ENCODE data around the gene BRMS1. TPM values are rescaled to one million over a fixed set of nuclear protein-coding genes. Genes with fewer than 3 reads are reported as not detected.

BRMS1 gene
- total RNA-seq, 2 experiments from 2014 or later, result 53.2 to 57.1 TPM

- peaks cover 26% of the 10 kb centered on the region for H3K27me3 Mint-ChIP-seq (ENCODE audit: low read depth)
- CTCF ChIA-PET, result interaction anchor here (1.8 to 8.7 kb wide), 2 partner anchors 16 to 94 kb away, joined by 4 to 59 read pairs; no protein-coding TSS in a partner anchor
- H3K9me3 Mint-ChIP-seq (ENCODE audit: insufficient read depth), result no peaks in the 10 kb centered on the region
- ATAC-seq, result no peak
- no peak overlapping the region for H3K27ac Mint-ChIP-seq
- H3K4me1 Mint-ChIP-seq (ENCODE audit: low read depth), result peaks cover 13% of the 10 kb centered on the region
- POLR2A ChIA-PET, result no interaction called here
- DNase-seq, result no peak
- H3K36me3 Mint-ChIP-seq (ENCODE audit: low read depth), result peaks cover 2% of the 10 kb centered on the region
- H3K4me3 Mint-ChIP-seq, result no peak overlapping the region
Measured at GRCh38 chr11:66294626-66295620, 50.0 kb downstream of the BRMS1 start.

GRCh38 chr11:66293777-66294625, 50.9 kb downstream of the BRMS1 start:
- ChIA-PET CTCF (no interaction called here), POLR2A (no interaction called here)
- ATAC-seq (no peak), DNase-seq (no peak)
- Mint-ChIP-seq H3K9me3 (ENCODE audit: insufficient read depth) (no peaks in the 10 kb centered on the region), H3K4me1 (ENCODE audit: low read depth) (peaks cover 21% of the 10 kb centered on the region), H3K27ac (no peak overlapping the region), H3K36me3 (ENCODE audit: low read depth) (peaks cover 2% of the 10 kb centered on the region), H3K4me3 (no peak overlapping the region), H3K27me3 (ENCODE audit: low read depth) (peaks cover 26% of the 10 kb centered on the region)

GRCh38 chr11:66293352-66293751, 51.6 kb downstream of the BRMS1 start:
- CTCF ChIA-PET, result no interaction called here
- POLR2A ChIA-PET, result no interaction called here

GRCh38 chr11:66292543-66293332, 52.2 kb downstream of the BRMS1 start:
- CTCF ChIA-PET, result no interaction called here
- POLR2A ChIA-PET, result no interaction called here
- Mint-ChIP-seq H3K4me3 (peak overlapping the region; percentile 19), H3K27me3 (ENCODE audit: low read depth) (peaks cover 26% of the 10 kb centered on the region), H3K9me3 (ENCODE audit: insufficient read depth) (no peaks in the 10 kb centered on the region), H3K4me1 (ENCODE audit: low read depth) (peaks cover 29% of the 10 kb centered on the region), H3K27ac (no peak overlapping the region), H3K36me3 (ENCODE audit: low read depth) (peaks cover 2% of the 10 kb centered on the region)
- ATAC-seq, result no peak
- no peak for DNase-seq

More at GRCh38 chr11:66293352-66293751, 51.6 kb downstream of the BRMS1 start:
- peaks cover 23% of the 10 kb centered on the region for H3K4me1 Mint-ChIP-seq (ENCODE audit: low read depth)
- H3K4me3 Mint-ChIP-seq, result no peak overlapping the region
- H3K36me3 Mint-ChIP-seq (ENCODE audit: low read depth), result peaks cover 2% of the 10 kb centered on the region
- H3K9me3 Mint-ChIP-seq (ENCODE audit: insufficient read depth), result no peaks in the 10 kb centered on the region
- DNase-seq (no peak), ATAC-seq (no peak)
- H3K27me3 Mint-ChIP-seq (ENCODE audit: low read depth), result peaks cover 26% of the 10 kb centered on the region
- H3K27ac Mint-ChIP-seq, result no peak overlapping the region

- no peak for DNase-seq
- ChIA-PET POLR2A (interaction anchor here (1.0 kb wide), 1 partner anchor 24 kb away, joined by 3 read pairs; no protein-coding TSS in a partner anchor), CTCF (interaction anchor here (1.2 to 1.7 kb wide), 4 partner anchors 9 to 37 kb away, joined by 3 to 10 read pairs (median 4); no protein-coding TSS in a partner anchor)
- peaks cover 26% of the 10 kb centered on the region for H3K27me3 Mint-ChIP-seq (ENCODE audit: low read depth)
- H3K4me3 Mint-ChIP-seq, result peak within 1 kb of the TSS; percentile 39
- H3K36me3 Mint-ChIP-seq (ENCODE audit: low read depth), result peaks cover 2% of the 10 kb centered on the region
- no peaks in the 10 kb centered on the region for H3K9me3 Mint-ChIP-seq (ENCODE audit: insufficient read depth)
- H3K27ac Mint-ChIP-seq, result no peak within 1 kb of the TSS
- ATAC-seq, result no peak
- H3K4me1 Mint-ChIP-seq (ENCODE audit: low read depth), result peaks cover 37% of the 10 kb centered on the region
Measured at GRCh38 chr11:66291706-66292542, 53.0 kb downstream of the BRMS1 start, which contains the start of gene TMEM151A. Gene TMEM151A (plus strand): TSS chr11:66291894. CDS start chr11:66292014, 120 bp downstream.

GRCh38 chr11:66291303-66291705, 53.6 kb downstream of the BRMS1 start:
- ATAC-seq (no peak), DNase-seq (no peak)
- POLR2A ChIA-PET, result interaction anchor here (1.0 kb wide), 1 partner anchor 25 kb away, joined by 3 read pairs; no protein-coding TSS in a partner anchor
- Mint-ChIP-seq H3K4me1 (ENCODE audit: low read depth) (peaks cover 42% of the 10 kb centered on the region), H3K9me3 (ENCODE audit: insufficient read depth) (no peaks in the 10 kb centered on the region), H3K27me3 (ENCODE audit: low read depth) (peaks cover 26% of the 10 kb centered on the region), H3K4me3 (peak overlapping the region; percentile 22), H3K27ac (no peak overlapping the region), H3K36me3 (ENCODE audit: low read depth) (peaks cover 4% of the 10 kb centered on the region)
- CTCF ChIA-PET, result interaction anchor here (1.2 to 1.7 kb wide), 4 partner anchors 9 to 37 kb away, joined by 3 to 10 read pairs (median 4); no protein-coding TSS in a partner anchor

- H3K9me3 Mint-ChIP-seq (ENCODE audit: insufficient read depth), result no peaks in the 10 kb centered on the region
- ATAC-seq (no peak), DNase-seq (no peak)
- POLR2A ChIA-PET, result no interaction called here
- H3K36me3 Mint-ChIP-seq (ENCODE audit: low read depth), result peaks cover 4% of the 10 kb centered on the region
- peak overlapping the region; percentile 24 for H3K27ac Mint-ChIP-seq
- CTCF ChIA-PET, result interaction anchor here (1.7 kb wide), 2 partner anchors 21 to 22 kb away, joined by 4 to 10 read pairs; no protein-coding TSS in a partner anchor
- H3K4me3 Mint-ChIP-seq, result peak overlapping the region; percentile 85
- peaks cover 42% of the 10 kb centered on the region for H3K4me1 Mint-ChIP-seq (ENCODE audit: low read depth)
- peaks cover 26% of the 10 kb centered on the region for H3K27me3 Mint-ChIP-seq (ENCODE audit: low read depth)
Measured at GRCh38 chr11:66290330-66290621, 54.6 kb downstream of the BRMS1 start.

GRCh38 chr11:66289548-66290329, 55.2 kb downstream of the BRMS1 start:
- ATAC-seq (peak; percentile 62), DNase-seq (peak; percentile 87)
- Mint-ChIP-seq H3K9me3 (ENCODE audit: insufficient read depth) (no peaks in the 10 kb centered on the region), H3K27ac (peak overlapping the region; percentile 91), H3K4me1 (ENCODE audit: low read depth) (peaks cover 42% of the 10 kb centered on the region), H3K4me3 (peak overlapping the region; percentile 85), H3K27me3 (ENCODE audit: low read depth) (peaks cover 26% of the 10 kb centered on the region), H3K36me3 (ENCODE audit: low read depth) (peaks cover 4% of the 10 kb centered on the region)
- POLR2A ChIA-PET, result interaction anchor here (0.8 to 2.1 kb wide), 9 partner anchors 9 to 237 kb away, joined by 3 to 7 read pairs (median 4); partner anchors contain the start of gene RAB1B
- CTCF ChIA-PET, result interaction anchor here (0.7 to 3.0 kb wide), 27 partner anchors 10 to 578 kb away, joined by 3 to 13 read pairs (median 4); partner anchors contain the start of genes BRMS1, KAT5 and RIN1

- peaks cover 4% of the 10 kb centered on the region for H3K36me3 Mint-ChIP-seq (ENCODE audit: low read depth)
- peaks cover 26% of the 10 kb centered on the region for H3K27me3 Mint-ChIP-seq (ENCODE audit: low read depth)
- ChIA-PET CTCF (interaction anchor here (0.7 to 3.0 kb wide), 28 partner anchors 9 to 577 kb away, joined by 3 to 13 read pairs (median 4); partner anchors contain the start of genes BRMS1, KAT5, RBM4B and RIN1), POLR2A (interaction anchor here (0.8 to 2.1 kb wide), 11 partner anchors 9 to 236 kb away, joined by 3 to 7 read pairs (median 4); partner anchors contain the start of gene RAB1B)
- ATAC-seq, result peak; percentile 95
- peak within 1 kb of the TSS; percentile 85 for H3K4me3 Mint-ChIP-seq
- peaks cover 42% of the 10 kb centered on the region for H3K4me1 Mint-ChIP-seq (ENCODE audit: low read depth)
- DNase-seq, result peak; percentile 99
- H3K27ac Mint-ChIP-seq, result peak within 1 kb of the TSS; percentile 91
- no peaks in the 10 kb centered on the region for H3K9me3 Mint-ChIP-seq (ENCODE audit: insufficient read depth)
Measured at GRCh38 chr11:66288671-66289547, 56.0 kb downstream of the BRMS1 start, which contains the start of gene YIF1A. Gene YIF1A (minus strand): TSS chr11:66289143. CDS start chr11:66288985, 158 bp downstream.

Measured in activated CD8-positive, alpha-beta T cell treated with anti-CD3 and anti-CD28 coated beads, Interleukin-2, amount 10 ng/mL, durations not matched to agents 7 days and 5 days (primary cell).